HG03175 (cell line): ENCODE results near the gene SEC61B.

ENCODE experiments used
- ATAC-seq: cut with Tn5 transposase; IDR thresholded peaks from one replicate; pipeline ENCODE4 v1.9.1; 2021; ENCODE audit warnings: mild to moderate bottlenecking, moderate library complexity; ENCODE audit not compliant: unreplicated experiment

Gene SEC61B

DNA sequence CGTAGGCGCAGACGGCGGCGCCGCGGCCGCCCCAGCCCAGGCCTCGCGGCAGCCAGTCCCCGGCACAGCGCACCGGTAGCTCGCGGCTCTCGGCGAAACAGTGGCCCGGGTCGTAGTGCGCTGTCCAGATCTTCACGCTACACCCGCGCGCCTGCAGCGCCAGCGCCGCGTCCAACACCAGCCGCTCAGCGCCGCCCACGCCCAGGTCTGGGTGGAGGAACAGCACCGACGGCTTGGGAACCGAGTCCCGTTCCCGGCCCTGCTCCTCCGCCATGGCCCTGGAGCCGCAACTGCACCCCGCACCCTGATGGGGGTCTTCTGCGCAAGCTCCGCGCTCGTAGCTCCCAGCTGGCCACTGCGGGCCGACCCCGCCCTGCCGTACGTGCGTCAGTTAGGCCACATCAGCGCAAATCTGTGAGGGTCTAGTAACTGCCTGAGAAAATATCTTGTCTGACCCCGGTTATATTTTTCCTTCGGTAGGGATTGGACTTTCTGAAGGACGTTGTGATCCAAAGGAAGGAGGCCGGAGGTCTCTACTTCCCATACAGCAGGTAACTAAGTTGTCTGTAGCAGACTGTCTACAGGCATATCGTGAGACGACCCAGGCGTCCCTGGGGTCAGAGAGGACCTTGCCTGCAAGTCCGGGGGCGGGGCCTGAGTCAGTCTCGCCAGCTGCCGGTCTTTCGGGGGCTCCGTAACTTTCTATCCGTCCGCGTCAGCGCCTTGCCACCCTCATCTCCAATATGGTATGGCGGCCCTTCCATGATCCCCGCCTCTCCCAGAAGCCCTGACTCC lies at the start of gene SEC61B, which contains the start of gene ALG2:
Gene SEC61B (plus strand): TSS at position 662 of the 795 bp plus-strand sequence. CDS start 82 bp downstream, at position 744.
Gene ALG2 (minus strand): TSS at position 322 of the 795 bp plus-strand sequence. CDS start 48 bp downstream, at position 274.
- ATAC-seq: peak; percentile 89

DNA sequence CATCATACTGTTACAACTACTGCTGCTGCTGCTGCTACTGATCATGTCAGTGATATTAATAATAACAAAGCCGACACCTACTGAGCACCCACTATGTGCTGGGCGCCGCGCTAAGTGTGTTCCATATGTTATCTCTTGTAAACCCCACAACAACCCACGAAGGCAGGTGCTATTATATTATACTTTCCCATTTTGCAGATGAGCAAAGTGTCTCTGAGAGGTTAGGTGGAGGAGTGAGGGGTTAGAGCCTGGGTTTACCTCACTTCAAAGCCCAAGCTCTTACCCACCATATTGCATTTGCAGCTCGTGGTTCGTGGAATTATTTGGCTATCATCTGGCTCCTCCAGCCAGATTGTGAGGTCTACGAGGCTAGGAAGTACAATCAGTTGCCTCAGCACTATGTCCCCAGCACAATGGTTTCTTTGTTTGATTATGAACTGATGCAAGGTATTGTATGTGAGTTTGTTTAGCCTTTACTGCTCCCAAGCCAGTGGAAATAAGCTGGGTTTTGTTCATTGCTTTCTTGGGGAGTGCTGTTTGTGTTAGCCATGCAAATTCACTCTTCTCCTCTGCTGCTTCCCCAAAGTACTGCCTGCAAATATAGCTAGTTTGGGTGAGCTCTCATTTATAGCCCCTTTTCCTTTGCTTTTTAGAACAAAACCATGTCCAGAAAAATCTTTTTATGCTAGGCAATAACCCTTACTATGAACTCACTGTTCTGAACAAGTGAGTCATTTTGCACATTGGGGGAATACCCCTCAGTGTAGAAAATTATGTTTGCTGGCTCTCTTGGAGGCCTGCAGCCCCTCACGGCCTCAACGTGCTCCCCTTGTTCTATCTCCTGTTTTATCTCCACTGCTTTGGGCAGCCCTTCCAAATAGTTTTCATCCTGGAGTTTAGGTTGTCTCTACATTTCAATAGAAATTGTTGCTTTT lies 48.2 kb upstream of the SEC61B start:
- no peak for ATAC-seq

DNA sequence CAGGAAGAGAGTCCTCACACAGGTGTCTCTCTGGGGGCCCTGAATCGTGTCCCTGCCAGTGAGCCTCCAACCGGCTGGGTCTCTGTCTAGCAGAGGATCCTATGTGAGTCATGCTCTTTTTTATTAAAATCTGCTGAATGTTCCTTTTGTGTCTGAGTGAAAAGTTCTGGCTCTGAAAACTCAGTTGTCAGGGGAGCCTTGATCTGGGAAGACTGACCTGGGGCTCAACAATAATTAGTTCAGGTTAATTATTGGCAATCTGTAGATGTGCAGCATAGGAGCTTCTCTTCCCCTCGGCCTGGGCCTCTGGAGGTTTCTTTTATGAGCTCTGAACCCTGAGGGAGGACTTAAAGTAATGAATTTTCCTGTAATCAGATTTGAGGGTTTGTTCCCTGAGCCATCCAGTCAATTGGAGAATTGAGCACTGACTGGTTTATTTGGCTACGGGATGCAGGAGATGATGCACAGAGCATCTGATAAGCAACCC lies 45.5 kb upstream of the SEC61B start:
- ATAC-seq: no peak

DNA sequence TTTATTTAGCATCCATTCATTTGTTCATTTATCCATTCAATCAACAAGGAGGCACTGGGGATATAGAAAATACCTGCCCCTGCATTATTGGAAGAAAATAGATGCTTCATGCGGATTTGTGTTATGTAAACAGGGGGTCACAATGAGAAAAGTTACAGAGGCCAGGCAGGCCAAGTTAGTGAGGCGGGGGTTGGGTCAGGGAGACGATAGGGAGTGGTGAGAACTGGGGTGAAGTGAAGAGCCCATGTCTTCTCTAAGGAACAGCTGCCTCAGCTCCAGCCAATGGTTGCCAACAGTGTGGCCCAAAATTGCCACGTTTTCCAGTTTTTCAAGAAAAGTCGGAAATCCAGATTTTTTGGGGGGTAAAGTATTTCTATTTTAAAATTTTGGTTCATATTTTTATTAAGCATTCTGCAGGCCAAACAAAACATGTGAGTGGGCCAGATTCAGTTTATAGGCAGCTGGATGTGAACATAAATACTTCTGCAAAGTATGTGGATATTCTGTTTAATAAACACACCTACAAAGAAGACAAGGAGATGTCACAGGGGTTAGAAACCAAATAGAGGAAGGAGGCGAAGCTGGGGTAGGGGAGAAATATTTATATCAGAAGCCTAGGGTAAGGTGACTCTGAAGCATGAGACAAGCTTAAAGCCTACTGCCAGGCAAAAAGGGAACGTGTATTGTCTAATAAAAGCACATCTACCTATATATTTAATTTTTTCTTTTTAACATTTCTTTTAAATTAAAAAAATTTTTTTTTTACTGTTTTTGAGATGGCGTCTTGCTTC lies 44.3 kb upstream of the SEC61B start:
- ATAC-seq: no peak

- ATAC-seq: no peak
Measured at GRCh38 chr9:99178912-99179872, 42.9 kb upstream of the SEC61B start.

GRCh38 chr9:99180199-99180598 lies 41.9 kb upstream of the SEC61B start:
- no peak for ATAC-seq

- ATAC-seq: no peak
Measured at GRCh38 chr9:99180662-99181061, 41.4 kb upstream of the SEC61B start.

GRCh38 chr9:99181206-99181605 lies 40.9 kb upstream of the SEC61B start:
- no peak for ATAC-seq

DNA sequence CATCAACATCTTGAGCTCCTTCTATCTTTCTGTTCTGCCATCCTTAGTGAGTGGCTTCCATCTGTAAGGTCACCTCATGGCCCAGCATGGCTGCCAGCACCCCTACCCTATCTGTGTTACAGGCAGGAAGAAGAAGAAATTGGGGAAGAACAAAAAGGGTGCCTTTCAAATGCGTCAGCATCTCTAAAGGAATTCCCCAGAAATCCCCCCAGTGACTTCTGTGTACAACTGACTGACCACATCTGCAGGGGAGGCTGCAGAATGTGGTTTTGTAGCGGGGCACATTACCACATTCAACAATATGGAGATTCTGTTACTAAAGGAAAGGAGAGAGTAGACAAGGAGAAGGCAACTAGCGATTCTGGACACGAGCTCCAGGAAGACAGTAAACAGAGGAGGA lies 40.5 kb upstream of the SEC61B start:
- ATAC-seq: peak; percentile 26

GRCh38 chr9:99182356-99182755 lies 39.7 kb upstream of the SEC61B start:
- ATAC-seq: no peak

DNA sequence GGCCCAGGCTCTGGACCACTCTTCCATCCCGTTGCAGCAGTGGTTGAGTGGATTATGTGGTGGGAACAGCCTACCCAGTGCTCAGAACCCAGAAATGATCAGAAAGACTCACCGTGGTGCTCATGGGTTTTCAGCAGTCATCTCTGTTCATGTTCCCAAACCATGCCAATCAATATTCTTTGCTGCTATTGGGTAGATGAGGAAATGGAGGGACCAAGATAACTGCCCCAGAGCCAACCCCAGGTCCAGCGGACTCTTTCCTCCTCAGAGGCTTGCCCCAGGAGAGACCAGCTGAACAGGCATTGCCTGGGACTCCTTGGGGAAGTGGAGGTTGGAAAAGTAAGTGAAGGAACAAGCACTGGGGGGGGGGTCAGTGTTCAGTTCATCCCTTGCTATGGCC lies 38.5 kb upstream of the SEC61B start:
- no peak for ATAC-seq

- ATAC-seq: no peak
Measured at GRCh38 chr9:99184110-99184474, 38.0 kb upstream of the SEC61B start.

GRCh38 chr9:99184475-99185347 lies 37.4 kb upstream of the SEC61B start:
- ATAC-seq: peak; percentile 60

DNA sequence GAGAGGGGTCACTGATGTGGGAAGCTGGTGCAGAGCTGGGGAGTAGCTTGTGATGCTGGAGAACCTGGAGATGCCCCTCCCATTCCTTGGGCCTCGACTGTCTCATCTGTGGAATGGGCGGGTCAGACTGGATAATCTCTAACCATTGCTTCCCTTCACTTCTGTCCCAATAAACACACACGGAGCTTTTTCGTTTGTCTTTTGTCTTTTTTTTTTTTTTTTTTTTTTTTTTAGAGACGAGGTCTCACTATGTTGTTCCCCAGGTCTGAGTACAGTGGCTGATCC lies 36.8 kb upstream of the SEC61B start:
- no peak for ATAC-seq

- ATAC-seq: no peak
Measured at GRCh38 chr9:99185934-99186333, 36.1 kb upstream of the SEC61B start.

- no peak for ATAC-seq
Measured at GRCh38 chr9:99187311-99187710, 34.8 kb upstream of the SEC61B start.

DNA sequence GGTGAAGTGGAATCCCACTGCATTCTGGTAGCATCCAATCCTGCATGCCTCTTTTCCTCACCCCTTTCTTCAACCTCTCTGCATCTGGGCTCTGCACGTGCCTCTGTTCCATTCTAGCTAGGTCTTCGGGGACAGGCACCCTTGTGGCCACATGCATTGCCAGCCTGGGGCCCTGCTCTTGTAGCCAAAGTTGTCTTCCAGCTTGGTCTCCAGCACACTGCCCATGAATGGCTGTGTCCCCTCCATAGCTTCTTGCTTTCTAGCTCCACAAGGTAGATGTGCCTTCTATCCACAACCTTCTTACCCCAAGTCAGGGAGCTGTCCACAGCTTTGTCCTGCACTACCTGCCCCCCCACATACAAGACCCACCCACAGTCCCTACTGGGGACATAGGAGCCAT lies 32.9 kb upstream of the SEC61B start:
- no peak for ATAC-seq

DNA sequence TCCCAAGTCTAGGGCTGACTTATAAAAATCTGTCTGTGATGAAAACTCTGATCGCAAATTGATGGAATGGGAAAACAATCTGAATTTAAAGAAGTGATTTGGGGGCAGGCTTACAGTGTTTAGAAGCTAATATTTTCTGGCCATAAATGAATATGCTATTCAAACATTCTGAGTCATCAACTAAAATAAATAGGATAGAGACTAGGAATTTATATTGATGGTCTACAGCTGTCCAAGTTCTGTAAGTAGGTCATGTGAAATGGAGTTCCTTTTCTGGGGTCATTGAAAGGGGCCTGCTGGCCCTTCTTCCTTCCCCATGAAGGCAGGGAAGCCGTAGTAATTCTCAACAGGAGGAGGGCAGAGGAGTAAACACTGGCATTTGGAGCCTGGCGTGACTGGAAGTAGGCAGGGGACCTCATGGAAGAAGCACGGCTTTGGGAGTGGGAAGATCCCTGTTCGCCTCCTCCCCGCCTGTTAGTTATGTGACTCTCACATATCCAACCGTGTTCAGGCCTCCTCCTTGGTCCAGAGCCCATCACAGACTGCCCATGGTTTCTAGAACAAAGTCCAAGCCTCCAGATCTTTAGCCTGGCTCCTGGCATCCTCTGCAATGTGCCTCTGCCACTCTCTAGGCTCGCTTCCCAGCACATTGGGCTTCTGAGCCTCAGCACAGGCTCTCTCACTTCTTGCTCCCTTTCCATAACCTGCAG lies 32.0 kb upstream of the SEC61B start:
- no peak for ATAC-seq
